Loucy (cell line): ENCODE results near the gene ATF7.

Experiments
- EZH2phosphoT487 ChIP-seq: fragments of 200-600 bp; IDR thresholded peaks from 2 replicates; pipeline ENCODE4 v1.6.1; 2018; ENCODE audit warnings: antibody characterized with exemption, mild to moderate bottlenecking, moderate library complexity, borderline replicate concordance
- TF ChIP-seq, protein P1 (sequence below): fragments of 200-600 bp; sonication (generic); conservative IDR thresholded peaks from 2 replicates; pipeline ENCODE4 v1.5.1; 2014; ENCODE audit warnings: mild to moderate bottlenecking, antibody characterized with exemption, low read length

DNA sequence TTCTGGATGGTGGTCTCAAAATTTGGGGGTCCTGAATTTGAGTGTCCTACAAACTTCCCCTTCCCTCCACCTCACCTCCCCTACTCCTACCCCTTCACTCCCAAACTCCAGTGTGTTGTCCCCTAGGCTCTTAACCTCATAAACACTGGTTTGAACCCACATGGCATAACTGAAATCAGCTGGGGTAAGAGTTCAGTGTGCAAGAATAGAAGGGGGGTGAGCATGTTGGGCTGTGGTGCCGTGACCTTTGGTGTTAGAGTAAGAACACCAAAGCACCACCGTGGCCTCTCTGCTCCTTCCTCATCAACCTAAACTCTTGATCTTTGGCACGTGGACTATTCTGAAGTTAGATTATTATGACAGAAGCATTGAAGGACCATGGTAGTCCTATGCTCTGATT lies 163.2 kb downstream of the ATF7 start:
- TF ChIP-seq, protein P1, sequence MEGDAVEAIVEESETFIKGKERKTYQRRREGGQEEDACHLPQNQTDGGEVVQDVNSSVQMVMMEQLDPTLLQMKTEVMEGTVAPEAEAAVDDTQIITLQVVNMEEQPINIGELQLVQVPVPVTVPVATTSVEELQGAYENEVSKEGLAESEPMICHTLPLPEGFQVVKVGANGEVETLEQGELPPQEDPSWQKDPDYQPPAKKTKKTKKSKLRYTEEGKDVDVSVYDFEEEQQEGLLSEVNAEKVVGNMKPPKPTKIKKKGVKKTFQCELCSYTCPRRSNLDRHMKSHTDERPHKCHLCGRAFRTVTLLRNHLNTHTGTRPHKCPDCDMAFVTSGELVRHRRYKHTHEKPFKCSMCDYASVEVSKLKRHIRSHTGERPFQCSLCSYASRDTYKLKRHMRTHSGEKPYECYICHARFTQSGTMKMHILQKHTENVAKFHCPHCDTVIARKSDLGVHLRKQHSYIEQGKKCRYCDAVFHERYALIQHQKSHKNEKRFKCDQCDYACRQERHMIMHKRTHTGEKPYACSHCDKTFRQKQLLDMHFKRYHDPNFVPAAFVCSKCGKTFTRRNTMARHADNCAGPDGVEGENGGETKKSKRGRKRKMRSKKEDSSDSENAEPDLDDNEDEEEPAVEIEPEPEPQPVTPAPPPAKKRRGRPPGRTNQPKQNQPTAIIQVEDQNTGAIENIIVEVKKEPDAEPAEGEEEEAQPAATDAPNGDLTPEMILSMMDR = no peak
- TF ChIP-seq EZH2phosphoT487 = no peak
